DND-41 (cell line): ENCODE data around the gene MYLK.

Experiments
- EZH2 ChIP-seq: IDR thresholded peaks from 3 replicates; pipeline ENCODE4 v1.6.1; 2012; ENCODE audit warnings: borderline replicate concordance, low read depth, mild to moderate bottlenecking, moderate library complexity, low read length, inconsistent platforms; ENCODE audit not compliant: severe bottlenecking
- TF ChIP-seq, protein P1 (sequence below): IDR thresholded peaks from 2 replicates; pipeline ENCODE4 v1.5.1; 2012; ENCODE audit warnings: borderline replicate concordance, low read length, moderate library complexity, mild to moderate bottlenecking; ENCODE audit not compliant: poor library complexity, severe bottlenecking; ENCODE audit errors: extremely low read depth

DNA sequence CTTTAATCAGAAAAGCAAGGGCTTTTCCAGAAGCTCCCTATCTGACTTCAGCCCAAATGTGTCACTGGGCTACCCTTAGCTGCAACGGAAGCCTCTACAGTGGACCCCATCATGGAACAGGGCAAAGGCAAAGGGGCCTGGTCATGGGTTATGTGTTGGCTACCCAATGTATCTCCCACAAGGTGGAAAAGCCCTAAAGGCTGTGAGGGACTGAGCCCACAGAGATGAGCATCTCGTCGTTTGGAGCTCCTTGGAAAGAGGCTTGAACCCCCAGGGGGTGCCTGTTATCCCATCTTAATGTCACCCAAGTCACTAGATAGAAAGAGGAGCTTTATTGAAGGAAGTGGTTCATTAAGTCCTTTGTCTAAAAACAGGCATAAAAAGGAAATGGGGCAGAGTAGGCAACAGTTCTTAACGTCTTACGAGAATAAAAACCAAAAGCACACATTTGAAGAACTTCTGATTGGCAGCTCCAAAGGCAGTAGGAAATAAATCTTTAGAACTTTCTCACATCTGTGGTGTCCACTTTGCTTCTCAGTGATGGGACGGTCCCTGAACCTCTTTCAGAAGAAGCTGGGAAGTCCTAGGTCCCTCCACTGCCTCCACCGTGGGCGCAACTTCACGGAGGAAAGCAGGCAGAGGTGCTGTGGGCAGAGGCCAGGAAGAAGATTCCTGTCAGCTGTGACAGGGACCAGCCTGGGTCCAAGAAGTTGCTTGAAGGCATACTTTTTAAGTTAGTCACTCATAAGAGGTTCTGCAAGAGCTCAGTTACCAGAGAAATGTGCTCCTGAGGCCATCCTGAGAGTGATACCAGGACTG lies 93.7 kb downstream of the MYLK start:
- TF ChIP-seq, protein P1, sequence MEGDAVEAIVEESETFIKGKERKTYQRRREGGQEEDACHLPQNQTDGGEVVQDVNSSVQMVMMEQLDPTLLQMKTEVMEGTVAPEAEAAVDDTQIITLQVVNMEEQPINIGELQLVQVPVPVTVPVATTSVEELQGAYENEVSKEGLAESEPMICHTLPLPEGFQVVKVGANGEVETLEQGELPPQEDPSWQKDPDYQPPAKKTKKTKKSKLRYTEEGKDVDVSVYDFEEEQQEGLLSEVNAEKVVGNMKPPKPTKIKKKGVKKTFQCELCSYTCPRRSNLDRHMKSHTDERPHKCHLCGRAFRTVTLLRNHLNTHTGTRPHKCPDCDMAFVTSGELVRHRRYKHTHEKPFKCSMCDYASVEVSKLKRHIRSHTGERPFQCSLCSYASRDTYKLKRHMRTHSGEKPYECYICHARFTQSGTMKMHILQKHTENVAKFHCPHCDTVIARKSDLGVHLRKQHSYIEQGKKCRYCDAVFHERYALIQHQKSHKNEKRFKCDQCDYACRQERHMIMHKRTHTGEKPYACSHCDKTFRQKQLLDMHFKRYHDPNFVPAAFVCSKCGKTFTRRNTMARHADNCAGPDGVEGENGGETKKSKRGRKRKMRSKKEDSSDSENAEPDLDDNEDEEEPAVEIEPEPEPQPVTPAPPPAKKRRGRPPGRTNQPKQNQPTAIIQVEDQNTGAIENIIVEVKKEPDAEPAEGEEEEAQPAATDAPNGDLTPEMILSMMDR = no peak
- TF ChIP-seq EZH2 = no peak
